Heart left ventricle (tissue), 16 donors: ENCODE results near the gene ANAPC5. TPM values are rescaled to one million over a fixed set of nuclear protein-coding genes. Genes with fewer than 3 reads are reported as not detected.

ENCODE experiments used
- ATAC-seq, 4 donors: fragments of 200-7000 bp; cut with Tn5 transposase; one replicate each; pipeline ENCODE4 v1.9.1; 2020 to 2022; ENCODE audit warnings: moderate library complexity in 4 of 4, mild to moderate bottlenecking in 3 of 4, moderate number of reproducible peaks in 1 of 4
- DNase-seq, 5 donors: peaks; one replicate each; pipeline ENCODE4 v3.0.0-alpha.2; 2020
- H3K27ac ChIP-seq, 12 donors: fragments of 200-600 bp; sonication (generic) in 4 of 12; one replicate each; pipeline versions ENCODE4 v1.5.0 to v1.8.0; 2016 to 2022; ENCODE audit warnings: mild to moderate bottlenecking in 2 of 12
- H3K27me3 ChIP-seq, 9 donors: fragments of 200-600 bp; sonication (generic) in 2 of 9; one replicate each; pipeline versions ENCODE4 v1.5.1 to v1.8.0; 2016 to 2022; ENCODE audit warnings: mild to moderate bottlenecking in 3 of 9
- H3K36me3 ChIP-seq, 9 donors: fragments of 200-600 bp; sonication (generic) in 2 of 9; one replicate each; pipeline versions ENCODE4 v1.5.0 to v1.8.0; 2018 to 2022; ENCODE audit warnings: mild to moderate bottlenecking in 2 of 9
- H3K4me1 ChIP-seq, 12 donors: fragments of 200-600 bp; sonication (generic) in 4 of 12; one replicate each; pipeline versions ENCODE4 v1.5.0 to v1.8.0; 2016 to 2022; ENCODE audit warnings: mild to moderate bottlenecking in 3 of 12
- H3K4me3 ChIP-seq, 12 donors: fragments of 200-600 bp; sonication (generic) in 4 of 12; one replicate each; pipeline versions ENCODE4 v1.5.0 to v1.8.0; 2017 to 2022; ENCODE audit warnings: mild to moderate bottlenecking in 9 of 12, moderate library complexity in 4 of 12
- H3K9me3 ChIP-seq, 12 donors: fragments of 200-600 bp; sonication (generic) in 4 of 12; one replicate each; pipeline versions ENCODE4 v1.5.0 to v1.8.0; 2016 to 2022; ENCODE audit warnings: mild to moderate bottlenecking in 1 of 12
- CTCF ChIP-seq, 12 donors: fragments of 200-600 bp; sonication (generic) in 4 of 12; IDR thresholded peaks; one replicate each; pipeline versions ENCODE4 v1.5.0 to v1.8.0; 2018 to 2022; ENCODE audit warnings: antibody characterized with exemption in 12 of 12, mild to moderate bottlenecking in 5 of 12
- POLR2A ChIP-seq, 2 donors: fragments of 450-650 bp; IDR thresholded peaks; one replicate each; pipeline ENCODE4 v1.6.1; 2017; ENCODE audit warnings: antibody characterized with exemption in 2 of 2, mild to moderate bottlenecking in 2 of 2, moderate library complexity in 2 of 2
- WGBS, 4 donors: extraction: QIAGEN DNeasy Blood & Tissue Kit in 2 of 4; methylation state at CpG; one replicate each; pipeline versions ENCODE4 v1.1.5 to v1.1.7; 2013 to 2018; 5-methylcytosine and 5-hydroxymethylcytosine counted together
- intact Hi-C, 10 donors: fragments of 100-400 bp; cut with DNase I; formaldehyde crosslinking; loops; one replicate each; pipeline versions ENCODE4 v1.11.1 to v1.14.2; 2022
- polyA plus RNA-seq, 2 donors: library from polyadenylated mRNA; stranded (reverse); fragments of 200-250 nt; gene quantifications; one replicate each; pipeline ENCODE4 v1.2.3, GENCODE V29; 2013
- total RNA-seq, 9 donors: library from RNA; depleted of rRNA in 2 of 9; stranded (reverse); fragments of >200 nt in 2 of 9; fragmentation: NEBNext Ultra II Directional in 3 of 9; extraction: Animal tissue kit (Norgen Biotek cat#: 25700) in 3 of 9; gene quantifications; one replicate each; pipeline versions ENCODE4 v1.1.0 to v1.2.4, GENCODE V29; 2016 to 2023
- donor health status: ischemic (EF 13 %, LVEDD 7.1; RV severe dilation, severe dysfunction).
- donor health status: healthy with polysubstance abuse.
- donor health status: DM: no; HTN: yes; CAD: no.
- donor health status: DM: no; HTN: no; CAD: no.
- donor health status: ischemic (EF 25% LVEDD 6.9; RV normal size, moderate dysfunction).
- donor health status: ischemic (EF 25% LVEDD 5.7; RV mildly dilated, moderate dysfunction).
- donor health status: healthy.
- donor health status: DM: yes; HTN: yes; CAD: no.
- donor health status: ischemic (EF 35%, LVEDD 5.7; RV mildly dilated, moderate dysfunction).
- donor health status: nonischemic (EF 11% LVEDD 7.7; RV severe dilation, severe dysfunction).
- donor health status: DM: yes; HTN: yes; CAD: no.
- donor health status: PGD.
- donor health status: ischemic (EF 29% LVEDD 5.4; RV normal size, mild dysfunction).
- donor health status: nonischemic (EF 23%, LVEDD 6.1; RV moderate dilation, normal function).

The ANAPC5 gene
- total and polyA plus RNA-seq, 11 donors = 55.0 to 81.7 (median 59.1) TPM

- Histone ChIP-seq H3K9me3 (no peaks in the 10 kb centered on the region), H3K4me3 (no peak overlapping the region), H3K27me3 (no peaks in the 10 kb centered on the region), H3K36me3 (peaks cover 0 to 98% (median 96%) of the 10 kb centered on the region in 9 donors), H3K27ac (no peak overlapping the region), H3K4me1 (peaks cover 0 to 9% (median 0%) of the 10 kb centered on the region in 12 donors)
- intact Hi-C loops = loop anchor here in 4 of 10 donors (5.0 to 10.0 kb wide), 2 partner anchors 112 to 355 kb away; no protein-coding TSS in a partner anchor
- 94 to 97% (median 96%) methylated on average over 4 of the region's 4 CpGs for WGBS, 4 donors
- TF ChIP-seq POLR2A (IDR thresholded peaks at IDR 0.05) = no peak
- no peak for TF ChIP-seq CTCF (IDR thresholded peaks at IDR 0.05)
- no peak for DNase-seq
- no peak for ATAC-seq
Observed at GRCh38 chr12:121330195-121330594, 22.0 kb downstream of the ANAPC5 start.

GRCh38 chr12:121328620-121329019 lies 23.6 kb downstream of the ANAPC5 start:
- no peak for TF ChIP-seq CTCF (IDR thresholded peaks at IDR 0.05)
- no peak for TF ChIP-seq POLR2A (IDR thresholded peaks at IDR 0.05)
- H3K27me3 ChIP-seq = no peaks in the 10 kb centered on the region
- intact Hi-C loops = no loop called here
- no peak overlapping the region for H3K4me3 ChIP-seq
- 94 to 97% (median 96%) methylated on average over 4 of the region's 4 CpGs for WGBS, 4 donors
- H3K9me3 ChIP-seq = no peaks in the 10 kb centered on the region
- peaks cover 0 to 9% (median 0%) of the 10 kb centered on the region in 12 donors for H3K4me1 ChIP-seq
- DNase-seq (no peak), ATAC-seq (no peak)
- H3K36me3 ChIP-seq = peaks cover 0 to 100% (median 96%) of the 10 kb centered on the region in 9 donors
- H3K27ac ChIP-seq = no peak overlapping the region

GRCh38 chr12:121326996-121327674 lies 25.1 kb downstream of the ANAPC5 start:
- Histone ChIP-seq H3K4me3 (no peak overlapping the region), H3K36me3 (peaks cover 0 to 100% (median 96%) of the 10 kb centered on the region in 9 donors), H3K27ac (no peak overlapping the region), H3K4me1 (peaks cover 0 to 9% (median 0%) of the 10 kb centered on the region in 12 donors), H3K27me3 (no peaks in the 10 kb centered on the region), H3K9me3 (no peaks in the 10 kb centered on the region)
- TF ChIP-seq POLR2A (IDR thresholded peaks at IDR 0.05) (no peak), CTCF (IDR thresholded peaks at IDR 0.05) (no peak)
- DNase-seq (no peak), ATAC-seq (peak in 1 of 4 donors; percentile 13)
- intact Hi-C loops = no loop called here
- 86 to 89% (median 88%) methylated on average over 16 to 21 of the region's 21 CpGs for WGBS, 4 donors

GRCh38 chr12:121325922-121326396 lies 26.3 kb downstream of the ANAPC5 start:
- Histone ChIP-seq H3K27me3 (no peaks in the 10 kb centered on the region), H3K4me1 (peaks cover 0 to 9% (median 0%) of the 10 kb centered on the region in 12 donors), H3K36me3 (peaks cover 0 to 99% (median 93%) of the 10 kb centered on the region in 9 donors), H3K9me3 (no peaks in the 10 kb centered on the region), H3K27ac (no peak overlapping the region), H3K4me3 (no peak overlapping the region)
- TF ChIP-seq CTCF (IDR thresholded peaks at IDR 0.05) (no peak), POLR2A (IDR thresholded peaks at IDR 0.05) (no peak)
- WGBS, 4 donors = 59 to 83% (median 65%) methylated on average over 5 of the region's 5 CpGs
- ATAC-seq (no peak), DNase-seq (no peak)
- intact Hi-C loops = no loop called here
